ENCODE results near the gene LST1.

LST1 gene

DNA sequence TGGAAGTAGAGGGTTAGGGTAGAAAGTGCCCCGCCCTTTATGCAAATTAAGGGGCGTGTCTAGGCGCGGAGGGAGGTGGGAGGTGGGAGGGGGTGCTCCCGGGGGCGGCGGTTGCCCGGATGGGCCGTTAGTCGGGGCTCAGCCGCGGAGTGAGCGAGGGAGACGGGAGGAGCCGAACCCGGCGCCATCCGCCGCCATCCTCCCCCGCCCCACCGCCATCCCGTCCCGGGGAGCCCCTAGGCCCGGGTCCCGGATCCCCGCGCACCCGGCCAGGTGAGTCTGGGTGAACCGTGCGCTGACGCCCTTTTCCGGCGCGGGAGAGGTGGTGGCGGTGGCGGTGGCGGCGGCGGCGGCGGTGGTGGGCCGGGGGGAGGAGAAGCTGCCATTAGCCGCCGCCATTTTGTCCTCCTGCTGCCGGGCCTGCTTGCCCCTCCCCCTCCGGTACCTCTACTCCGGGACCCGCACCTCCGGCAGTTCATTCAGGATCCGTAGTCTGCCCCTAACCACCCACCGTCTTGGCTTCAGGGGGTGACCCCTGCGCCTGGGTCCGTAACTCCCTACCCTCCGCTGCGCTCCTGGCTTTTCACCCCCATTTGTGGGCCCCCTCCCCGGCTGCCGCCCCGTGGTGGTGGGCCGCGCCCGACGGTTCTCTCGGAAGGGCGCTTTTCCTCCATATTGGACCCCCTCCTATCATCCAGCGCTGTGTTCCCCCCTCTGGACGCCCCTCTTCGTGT lies 34.7 kb downstream of the LST1 start, which contains the start of gene PRRC2A:
Gene PRRC2A (plus strand): TSS at position 130 of the 734 bp plus-strand sequence. CDS start 2,075 bp downstream, outside the sequence.
- peak; percentile 68 for DNase-seq (ENCODE audit: low spot score)

DNA sequence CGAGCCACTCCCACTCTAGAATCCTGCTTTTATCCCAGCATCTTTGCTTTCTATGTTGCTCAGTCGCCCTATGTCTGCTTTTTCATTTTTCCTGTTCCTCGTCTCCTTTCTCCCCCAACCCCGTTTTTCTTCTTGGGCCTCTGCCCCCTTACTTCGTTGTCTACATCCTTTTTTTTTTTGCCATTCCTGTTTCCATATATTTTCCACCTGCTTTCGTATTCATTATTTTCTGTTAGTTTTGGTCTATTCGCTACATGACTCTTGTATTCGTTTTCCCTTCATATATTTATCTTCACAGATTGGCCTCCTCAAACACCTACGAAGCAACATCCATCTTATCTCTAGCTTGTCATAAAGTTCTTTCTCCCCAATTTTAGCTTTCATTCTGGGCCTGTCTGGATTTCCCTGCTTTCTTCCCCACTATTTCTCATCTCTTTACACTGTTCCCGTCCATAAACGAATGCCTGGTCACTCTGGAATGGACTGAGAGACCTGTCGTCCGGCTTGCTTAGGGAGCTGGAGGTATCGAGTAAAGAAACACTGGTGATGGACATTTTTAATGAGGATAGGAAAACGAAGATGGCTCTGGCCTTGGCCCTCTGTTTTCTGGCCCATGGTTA lies 35.4 kb downstream of the LST1 start:
- DNase-seq (ENCODE audit: low spot score) = no peak

DNA sequence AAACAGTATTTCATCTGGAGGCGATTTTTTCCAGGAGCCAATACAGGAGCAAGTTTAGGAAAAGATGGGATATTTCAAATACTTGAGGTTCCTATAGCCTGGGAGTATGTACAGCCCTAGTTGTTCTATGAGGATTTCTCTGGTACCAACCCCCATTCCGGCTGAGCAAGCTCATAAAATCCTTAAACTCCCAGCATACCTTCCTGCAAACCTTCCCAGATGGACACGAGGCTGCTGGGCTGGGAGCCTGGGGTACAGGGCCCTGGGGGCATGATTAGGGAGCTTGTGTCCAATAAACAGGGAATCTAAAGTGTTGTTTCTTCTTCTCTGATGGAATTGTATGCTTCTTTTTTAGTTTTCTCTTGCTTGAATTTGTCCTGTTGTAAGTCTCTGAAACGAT lies 35.9 kb downstream of the LST1 start:
- DNase-seq (ENCODE audit: low spot score) = no peak

DNA sequence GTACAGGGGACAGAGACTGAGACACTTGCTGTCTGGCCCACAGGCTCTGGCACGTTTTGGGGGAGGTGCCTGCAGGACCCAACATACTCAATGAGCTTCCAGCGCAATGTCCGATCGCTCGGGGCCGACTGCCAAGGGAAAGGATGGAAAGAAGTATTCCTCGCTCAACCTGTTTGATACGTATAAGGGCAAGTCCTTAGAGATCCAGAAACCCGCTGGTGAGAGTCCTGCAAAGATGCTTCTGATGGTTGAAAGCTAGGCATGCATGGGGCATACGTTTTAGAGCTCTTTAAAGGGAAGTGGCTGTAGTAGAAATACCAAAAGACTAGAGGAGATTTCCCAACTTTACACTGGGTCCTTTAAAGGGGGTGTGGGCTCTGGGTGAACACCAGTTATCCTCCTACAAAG lies 36.6 kb downstream of the LST1 start:
- DNase-seq (ENCODE audit: low spot score) = no peak

DNA sequence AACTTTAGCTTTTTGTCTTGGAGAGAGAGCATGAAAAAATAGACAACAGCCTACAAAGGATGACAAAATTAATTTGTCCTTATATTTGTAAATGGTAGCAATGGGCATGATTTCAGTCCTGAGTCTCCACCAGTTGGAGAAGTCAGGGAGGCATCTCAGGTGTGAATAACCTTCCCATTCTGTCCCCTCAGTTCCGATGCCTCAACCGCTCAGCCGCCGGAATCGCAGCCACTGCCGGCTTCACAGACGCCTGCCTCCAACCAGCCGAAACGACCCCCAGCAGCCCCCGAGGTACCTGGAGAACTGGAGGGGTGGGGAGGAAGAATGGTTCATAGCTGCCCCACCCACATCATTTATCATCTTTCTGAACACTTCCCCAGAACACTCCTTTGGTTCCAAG lies 38.0 kb downstream of the LST1 start:
- DNase-seq (ENCODE audit: low spot score) = no peak

DNA sequence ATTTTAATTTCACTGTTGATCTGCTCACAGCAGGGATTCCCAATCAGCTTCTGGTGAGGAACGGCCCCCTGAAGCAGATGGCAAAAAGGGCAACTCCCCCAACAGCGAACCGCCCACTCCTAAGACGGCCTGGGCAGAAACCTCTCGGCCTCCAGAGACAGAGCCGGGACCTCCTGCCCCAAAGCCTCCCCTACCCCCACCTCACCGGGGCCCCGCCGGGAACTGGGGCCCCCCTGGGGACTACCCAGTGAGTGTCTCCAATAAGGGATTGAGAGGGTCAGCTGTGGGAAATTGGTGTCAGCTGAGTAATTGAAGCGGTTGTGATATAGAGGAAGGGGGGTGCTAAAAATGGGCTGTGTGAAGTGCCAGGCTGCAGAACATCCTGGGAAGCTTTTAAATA lies 40.9 kb downstream of the LST1 start:
- DNase-seq (ENCODE audit: low spot score) = no peak

DNA sequence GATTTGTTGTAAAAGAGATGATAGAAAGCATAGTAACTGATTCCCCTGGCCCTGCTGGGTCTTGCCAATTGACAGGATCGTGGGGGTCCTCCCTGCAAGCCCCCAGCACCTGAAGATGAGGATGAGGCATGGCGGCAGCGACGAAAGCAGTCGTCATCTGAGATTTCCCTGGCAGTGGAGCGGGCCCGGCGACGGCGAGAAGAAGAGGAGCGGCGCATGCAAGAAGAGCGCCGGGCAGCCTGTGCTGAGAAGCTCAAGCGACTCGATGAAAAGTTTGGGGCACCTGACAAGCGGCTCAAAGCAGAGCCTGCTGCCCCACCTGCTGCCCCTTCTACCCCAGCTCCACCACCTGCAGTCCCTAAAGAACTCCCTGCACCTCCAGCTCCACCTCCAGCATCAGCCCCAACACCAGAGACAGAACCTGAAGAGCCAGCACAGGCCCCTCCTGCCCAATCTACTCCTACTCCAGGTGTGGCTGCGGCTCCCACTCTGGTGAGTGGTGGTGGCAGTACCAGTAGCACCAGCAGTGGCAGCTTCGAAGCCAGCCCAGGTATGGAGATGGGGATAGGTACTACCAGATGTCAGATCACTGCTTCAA lies 41.7 kb downstream of the LST1 start:
- no peak for DNase-seq (ENCODE audit: low spot score)

DNA sequence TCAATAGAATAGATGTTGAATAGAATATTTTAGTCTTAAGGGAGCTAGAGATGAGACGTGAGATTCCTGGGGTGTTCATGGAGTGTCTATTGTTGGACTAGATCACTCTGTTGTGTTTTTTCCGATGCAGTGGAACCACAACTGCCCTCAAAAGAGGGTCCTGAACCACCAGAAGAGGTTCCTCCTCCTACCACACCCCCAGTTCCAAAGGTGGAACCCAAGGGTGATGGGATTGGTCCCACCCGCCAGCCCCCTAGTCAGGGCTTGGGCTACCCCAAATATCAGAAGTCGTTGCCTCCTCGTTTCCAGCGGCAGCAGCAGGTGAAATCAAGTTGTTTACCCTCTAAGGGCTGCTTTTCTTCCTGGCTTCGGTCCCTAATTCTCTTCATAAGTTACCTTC lies 42.9 kb downstream of the LST1 start:
- no peak for DNase-seq (ENCODE audit: low spot score)

DNA sequence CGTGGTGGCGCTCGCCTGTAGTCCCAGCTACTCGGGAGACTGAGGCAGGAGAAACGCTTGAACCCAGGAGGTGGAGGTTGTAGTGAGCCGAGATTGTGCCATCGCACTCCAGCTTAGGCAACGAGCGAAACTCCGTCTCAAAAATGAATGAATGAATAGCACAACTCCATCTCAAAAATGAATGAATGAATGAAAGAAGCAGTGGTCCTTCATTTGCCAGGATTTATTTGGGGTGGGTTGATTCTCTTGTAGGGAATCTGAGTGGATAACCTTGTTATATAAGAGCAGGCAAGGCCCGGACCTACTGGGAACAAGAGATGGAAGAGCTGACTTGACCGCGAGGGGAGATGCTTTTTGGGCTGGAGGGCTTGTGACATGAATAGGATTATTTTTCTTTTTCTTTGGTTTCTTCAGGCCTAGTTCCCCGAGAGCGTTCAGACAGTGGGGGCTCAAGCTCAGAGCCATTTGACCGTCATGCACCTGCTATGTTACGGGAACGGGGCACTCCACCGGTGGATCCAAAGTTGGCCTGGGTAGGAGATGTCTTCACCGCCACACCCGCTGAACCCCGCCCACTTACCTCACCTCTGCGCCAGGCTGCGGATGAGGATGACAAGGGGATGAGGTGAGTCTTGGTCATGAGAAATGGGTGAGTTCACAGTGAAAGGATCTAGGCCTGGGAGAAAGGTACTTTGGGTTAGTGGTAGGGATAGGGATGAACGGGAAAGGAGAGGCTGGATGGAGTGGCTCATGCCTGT lies 44.3 kb downstream of the LST1 start:
- no peak for DNase-seq (ENCODE audit: low spot score)

DNA sequence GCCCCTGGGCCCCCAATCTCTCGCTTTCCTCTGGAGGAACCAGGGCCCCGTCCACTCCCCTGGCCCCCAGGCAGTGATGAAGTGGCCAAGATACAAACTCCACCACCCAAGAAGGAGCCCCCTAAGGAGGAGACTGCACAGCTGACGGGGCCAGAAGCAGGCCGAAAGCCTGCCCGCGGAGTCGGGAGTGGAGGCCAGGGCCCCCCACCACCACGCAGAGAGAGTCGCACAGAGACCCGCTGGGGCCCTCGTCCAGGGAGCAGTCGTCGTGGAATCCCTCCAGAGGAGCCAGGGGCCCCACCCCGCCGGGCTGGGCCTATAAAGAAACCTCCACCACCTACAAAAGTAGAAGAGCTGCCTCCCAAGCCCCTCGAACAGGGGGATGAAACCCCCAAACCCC lies 45.1 kb downstream of the LST1 start:
- no peak for DNase-seq (ENCODE audit: low spot score)

DNA sequence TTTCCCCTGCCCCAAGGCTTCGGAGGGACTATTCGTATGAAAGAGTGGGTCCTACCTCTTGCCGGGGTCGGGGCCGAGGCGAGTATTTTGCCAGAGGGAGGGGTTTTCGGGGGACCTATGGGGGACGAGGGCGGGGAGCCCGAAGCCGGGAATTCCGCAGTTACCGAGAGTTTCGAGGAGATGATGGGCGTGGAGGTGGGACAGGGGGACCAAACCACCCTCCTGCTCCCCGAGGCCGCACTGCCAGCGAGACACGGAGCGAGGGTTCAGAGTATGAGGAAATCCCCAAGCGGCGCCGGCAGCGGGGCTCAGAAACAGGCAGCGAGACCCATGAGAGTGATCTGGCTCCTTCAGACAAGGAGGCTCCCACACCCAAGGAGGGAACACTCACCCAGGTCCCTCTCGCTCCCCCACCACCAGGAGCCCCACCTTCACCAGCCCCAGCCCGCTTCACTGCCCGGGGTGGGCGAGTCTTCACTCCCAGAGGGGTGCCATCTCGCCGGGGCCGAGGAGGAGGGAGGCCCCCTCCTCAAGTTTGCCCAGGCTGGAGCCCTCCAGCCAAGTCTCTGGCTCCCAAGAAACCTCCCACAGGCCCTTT lies 45.7 kb downstream of the LST1 start:
- no peak for DNase-seq (ENCODE audit: low spot score)

DNA sequence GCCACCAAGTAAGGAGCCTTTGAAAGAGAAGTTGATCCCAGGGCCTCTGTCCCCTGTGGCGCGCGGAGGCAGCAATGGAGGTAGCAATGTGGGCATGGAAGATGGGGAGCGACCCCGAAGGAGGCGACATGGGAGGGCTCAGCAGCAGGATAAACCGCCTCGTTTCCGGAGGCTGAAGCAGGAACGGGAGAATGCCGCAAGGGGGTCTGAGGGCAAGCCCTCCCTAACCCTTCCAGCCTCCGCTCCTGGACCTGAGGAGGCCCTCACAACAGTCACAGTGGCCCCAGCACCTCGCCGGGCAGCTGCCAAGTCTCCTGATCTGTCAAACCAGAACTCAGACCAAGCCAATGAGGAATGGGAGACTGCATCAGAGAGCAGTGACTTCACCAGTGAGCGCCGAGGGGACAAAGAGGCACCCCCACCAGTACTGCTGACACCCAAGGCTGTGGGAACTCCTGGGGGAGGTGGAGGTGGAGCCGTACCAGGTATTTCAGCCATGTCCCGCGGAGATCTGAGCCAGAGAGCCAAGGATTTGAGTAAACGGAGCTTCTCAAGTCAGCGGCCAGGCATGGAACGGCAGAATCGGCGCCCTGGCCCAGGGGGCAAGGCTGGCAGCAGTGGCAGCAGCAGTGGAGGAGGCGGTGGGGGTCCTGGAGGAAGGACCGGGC lies 46.3 kb downstream of the LST1 start:
- no peak for DNase-seq (ENCODE audit: low spot score)

DNA sequence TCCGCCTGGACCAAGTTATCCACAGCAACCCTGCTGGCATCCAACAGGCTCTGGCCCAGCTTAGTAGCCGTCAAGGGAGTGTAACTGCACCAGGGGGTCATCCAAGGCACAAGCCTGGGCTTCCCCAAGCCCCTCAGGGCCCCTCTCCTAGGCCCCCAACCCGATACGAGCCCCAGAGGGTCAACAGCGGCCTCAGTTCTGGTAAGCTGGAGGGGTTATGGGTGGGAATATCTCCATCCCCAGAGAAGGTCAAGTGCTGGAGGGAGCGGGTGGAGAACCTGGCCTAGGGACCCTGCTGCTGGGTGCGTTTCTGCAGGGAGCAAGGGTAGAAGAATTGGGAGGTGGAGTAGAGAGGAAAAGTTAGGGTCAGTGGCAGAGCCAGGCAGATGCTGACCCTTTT lies 47.4 kb downstream of the LST1 start:
- no peak for DNase-seq (ENCODE audit: low spot score)

DNA sequence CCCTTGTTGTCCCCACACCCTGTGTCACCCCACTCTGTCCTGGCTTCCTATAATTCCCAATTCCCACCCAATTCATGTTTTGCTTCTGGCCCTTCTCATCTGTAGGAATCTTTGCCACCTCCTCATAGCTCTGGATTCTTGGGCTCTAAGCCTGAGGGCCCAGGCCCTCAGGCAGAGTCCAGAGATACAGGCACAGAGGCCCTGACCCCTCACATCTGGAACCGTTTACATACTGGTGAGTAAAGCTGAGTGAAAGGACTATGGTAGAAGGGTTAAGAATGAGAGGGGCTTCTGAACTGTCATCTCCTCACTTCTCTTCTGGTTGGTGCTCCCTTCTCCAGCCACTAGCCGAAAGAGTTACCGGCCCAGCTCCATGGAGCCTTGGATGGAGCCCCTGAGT lies 48.1 kb downstream of the LST1 start:
- no peak for DNase-seq (ENCODE audit: low spot score)

DNA sequence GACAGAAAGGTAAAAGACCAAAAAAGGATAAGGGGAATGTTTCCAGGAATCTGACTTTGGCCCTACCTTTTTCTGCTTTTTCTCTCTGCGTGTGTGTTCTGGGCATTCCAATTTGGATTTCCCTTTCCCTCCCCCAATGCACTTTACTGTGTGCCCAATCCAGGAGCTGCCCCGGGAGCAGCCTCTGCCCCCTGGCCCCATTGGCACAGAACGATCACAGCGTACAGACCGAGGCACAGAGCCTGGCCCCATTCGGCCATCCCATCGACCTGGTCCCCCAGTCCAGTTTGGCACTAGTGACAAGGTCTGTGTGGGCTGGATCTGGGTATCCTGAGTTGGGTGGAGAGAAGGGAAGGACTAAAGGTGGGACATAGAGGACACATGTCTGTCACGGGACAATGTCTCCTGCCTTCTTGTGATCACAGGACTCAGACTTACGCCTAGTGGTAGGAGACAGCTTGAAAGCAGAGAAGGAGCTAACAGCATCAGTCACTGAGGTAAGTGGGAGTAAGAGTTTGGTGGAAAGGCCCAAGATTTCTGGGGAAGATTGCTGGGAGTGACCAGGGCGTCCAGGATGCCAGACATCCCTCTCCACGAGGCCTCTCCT lies 49.0 kb downstream of the LST1 start:
- no peak for DNase-seq (ENCODE audit: low spot score)

DNA sequence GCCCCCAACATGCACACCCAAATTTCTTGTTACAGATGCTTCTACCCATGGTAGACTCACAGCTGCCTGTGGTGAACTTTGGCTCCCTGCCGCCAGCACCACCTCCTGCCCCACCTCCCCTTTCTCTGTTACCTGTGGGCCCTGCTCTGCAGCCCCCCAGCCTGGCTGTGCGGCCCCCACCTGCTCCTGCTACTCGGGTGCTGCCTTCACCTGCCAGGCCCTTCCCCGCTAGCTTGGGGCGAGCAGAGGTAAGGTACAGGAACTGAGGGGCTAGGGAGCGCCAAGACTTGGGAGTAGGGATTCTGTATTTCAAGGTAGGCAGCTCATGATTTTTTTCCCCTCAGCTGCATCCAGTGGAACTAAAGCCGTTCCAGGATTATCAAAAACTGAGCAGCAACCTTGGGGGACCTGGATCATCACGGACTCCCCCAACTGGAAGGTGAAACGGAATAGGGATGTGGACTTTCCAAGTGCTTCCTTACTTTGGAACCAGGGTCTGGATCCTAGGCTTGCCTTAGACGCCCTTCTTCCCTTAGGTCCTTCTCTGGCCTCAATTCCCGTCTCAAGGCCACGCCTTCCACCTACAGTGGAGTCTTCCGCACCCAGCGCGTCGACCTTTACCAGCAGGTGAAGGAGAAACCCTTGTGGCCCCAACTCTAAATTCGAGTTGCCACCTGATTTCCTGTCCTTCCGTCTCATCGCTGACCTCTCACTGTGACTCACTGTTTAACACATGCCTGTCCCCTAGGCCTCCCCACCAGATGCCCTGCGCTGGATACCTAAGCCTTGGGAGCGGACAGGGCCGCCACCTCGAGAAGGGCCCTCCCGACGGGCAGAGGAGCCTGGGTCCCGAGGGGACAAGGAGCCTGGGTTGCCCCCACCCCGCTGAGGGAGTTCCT lies 50.9 kb downstream of the LST1 start:
- DNase-seq (ENCODE audit: low spot score) = no peak
